ENCODE data around the gene ZNF512B. TPM values are rescaled to one million over a fixed set of nuclear protein-coding genes. Genes with fewer than 3 reads are reported as not detected.
A peak's percentile ranks its signal among the peaks of the same experiment; 100 is the strongest.

ZNF512B gene
- total RNA-seq, 2 donors from 2014 or later: 11.7 to 14.5 TPM

GRCh38 chr20:63957004-63957689 is 12.6 kb downstream of the ZNF512B start:
- intact Hi-C loops (cut with DNase I): no loop called here
- ATAC-seq: peak; percentile 53 to 71
- DNase-seq: peak; percentile 77

DNA sequence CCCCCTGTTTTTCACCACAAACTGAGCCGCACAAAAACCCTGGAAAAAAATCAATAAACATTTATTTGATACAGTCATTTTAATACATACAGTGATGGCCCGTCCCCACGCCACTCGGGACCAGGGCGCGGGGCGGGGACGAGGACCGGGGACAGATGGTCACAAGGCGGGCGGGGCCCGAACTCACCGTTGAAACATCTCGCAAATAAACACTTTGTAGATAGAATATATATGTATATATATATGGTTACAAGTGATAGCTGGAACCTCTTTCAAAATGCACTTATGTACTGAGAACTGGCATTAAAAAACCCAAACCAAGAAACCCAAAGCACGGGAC is 13.1 kb downstream of the ZNF512B start:
- DNase-seq (no peak), ATAC-seq (no peak)
- intact Hi-C loops (cut with DNase I): no loop called here

GRCh38 chr20:63955827-63956663 is 13.7 kb downstream of the ZNF512B start, which contains the start of gene UCKL1:
Gene UCKL1 (minus strand): TSS chr20:63956416. CDS start chr20:63956372, 44 bp downstream.
- intact Hi-C loops (cut with DNase I): no loop called here
- peak; percentile 95 for DNase-seq
- peak; percentile 86 to 88 for ATAC-seq

DNA sequence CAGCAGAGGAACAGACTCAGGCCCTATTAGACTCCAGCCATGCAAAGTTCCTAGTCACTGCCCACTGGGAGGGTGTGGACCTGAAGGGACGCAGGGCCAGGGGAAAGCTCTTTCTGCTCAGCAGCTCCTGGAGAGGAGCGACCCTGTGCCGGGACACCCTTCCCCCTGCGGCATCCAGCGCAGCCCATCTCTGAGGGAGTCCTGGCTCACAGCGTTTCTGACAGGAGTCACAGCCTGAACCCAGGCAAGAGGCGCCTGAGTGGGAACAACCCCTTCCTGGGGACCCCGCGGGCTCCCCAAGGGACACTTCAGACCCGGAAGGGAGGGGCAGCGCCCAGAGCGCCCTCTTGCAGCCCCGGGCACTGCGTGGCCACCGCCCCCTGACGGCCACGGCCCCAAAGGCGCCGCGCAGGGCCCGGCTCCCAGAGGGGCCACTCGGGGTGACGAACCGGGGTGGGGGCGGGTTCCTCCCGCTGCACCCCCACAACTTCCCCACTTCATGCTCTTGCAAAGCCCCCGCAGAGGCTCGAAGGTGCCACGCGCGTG is 14.4 kb downstream of the ZNF512B start:
- intact Hi-C loops (cut with DNase I): no loop called here
- ATAC-seq: peak; percentile 24 to 32
- DNase-seq: peak; percentile 62

- ATAC-seq (no peak), DNase-seq (no peak)
- intact Hi-C loops (cut with DNase I): no loop called here
Observed at GRCh38 chr20:63953764-63954429, 15.8 kb downstream of the ZNF512B start.

GRCh38 chr20:63952769-63953168 is 17.0 kb downstream of the ZNF512B start:
- no peak for DNase-seq
- intact Hi-C loops (cut with DNase I): no loop called here
- ATAC-seq: no peak

- DNase-seq: no peak
- ATAC-seq: no peak
- intact Hi-C loops (cut with DNase I): no loop called here
Observed at GRCh38 chr20:63952210-63952535, 17.6 kb downstream of the ZNF512B start.

DNA sequence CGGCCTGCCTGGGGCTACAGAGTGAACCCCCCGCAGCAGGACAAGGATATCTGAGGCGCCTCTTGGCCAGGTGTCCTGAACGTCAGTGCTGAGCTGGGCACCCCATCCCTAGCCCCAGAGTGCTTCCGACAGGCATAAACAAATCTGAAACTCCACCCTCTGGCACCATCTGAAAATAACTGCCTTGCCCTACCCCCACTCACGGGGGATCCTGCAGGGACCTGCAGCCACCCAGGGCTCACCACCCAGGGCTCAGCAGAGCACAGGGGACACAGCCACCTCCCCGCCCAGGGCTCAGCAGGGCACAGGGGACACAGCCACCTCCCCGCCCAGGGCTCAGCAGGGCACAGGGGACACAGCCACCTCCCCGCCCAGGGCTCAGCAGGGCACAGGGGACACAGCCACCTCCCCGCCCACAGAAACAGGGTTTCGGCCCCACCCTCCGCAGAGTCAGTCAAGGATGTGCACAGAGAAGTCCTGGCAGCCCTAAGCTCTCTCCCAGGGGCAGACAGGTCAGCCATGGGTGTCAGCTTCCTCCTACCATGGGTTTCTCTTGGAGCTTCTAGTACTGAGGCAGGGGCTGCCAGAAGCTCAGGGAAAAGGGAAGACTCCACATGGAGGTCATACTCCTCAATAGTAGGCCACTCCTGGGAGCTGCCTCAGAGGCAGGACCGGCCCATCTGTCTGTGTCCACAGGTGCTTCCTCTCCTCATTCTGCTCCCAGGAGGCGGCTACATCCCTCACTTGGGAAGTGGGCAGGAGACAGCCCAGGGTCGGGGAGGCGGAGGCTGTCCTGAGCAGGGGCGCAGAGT is 18.1 kb downstream of the ZNF512B start:
- ATAC-seq (peak in 1 of 2 donors; percentile 4), DNase-seq (no peak)
- intact Hi-C loops (cut with DNase I): no loop called here

DNA sequence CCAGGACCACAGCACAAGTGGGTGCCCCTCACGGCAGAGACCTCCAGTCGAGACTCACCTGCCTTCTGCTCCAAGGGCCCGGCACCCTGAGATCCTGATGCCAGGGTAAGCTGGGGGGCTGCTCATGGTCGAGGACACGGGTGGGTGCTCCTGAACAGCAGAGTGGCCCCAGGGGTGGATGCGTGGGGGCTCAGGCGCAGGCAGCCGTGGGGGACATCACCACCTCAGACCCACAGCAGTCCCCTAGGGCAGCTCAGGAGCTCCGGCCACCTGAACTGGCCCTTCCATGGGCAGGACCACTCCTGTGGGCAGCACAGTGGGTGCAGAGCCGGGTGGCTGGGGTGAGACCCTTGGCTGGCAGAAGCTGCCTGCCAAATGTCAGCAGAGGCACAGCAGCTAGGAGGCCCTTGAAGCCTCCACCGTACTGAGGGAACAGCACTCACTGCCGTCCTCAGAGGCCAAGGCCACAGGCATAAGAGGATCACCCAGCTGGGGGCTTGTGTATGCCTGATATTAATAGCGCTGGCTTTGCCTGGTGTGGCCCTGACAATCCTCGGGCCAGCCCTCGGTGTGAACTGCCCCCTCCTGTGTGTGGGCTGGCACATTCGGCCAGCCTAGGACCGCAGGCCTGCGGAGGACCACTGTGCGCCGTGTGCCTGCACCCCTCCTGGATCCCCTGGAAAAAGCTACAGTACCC is 18.9 kb downstream of the ZNF512B start:
- no peak for DNase-seq
- intact Hi-C loops (cut with DNase I): no loop called here
- ATAC-seq: peak; percentile 3 to 36

DNA sequence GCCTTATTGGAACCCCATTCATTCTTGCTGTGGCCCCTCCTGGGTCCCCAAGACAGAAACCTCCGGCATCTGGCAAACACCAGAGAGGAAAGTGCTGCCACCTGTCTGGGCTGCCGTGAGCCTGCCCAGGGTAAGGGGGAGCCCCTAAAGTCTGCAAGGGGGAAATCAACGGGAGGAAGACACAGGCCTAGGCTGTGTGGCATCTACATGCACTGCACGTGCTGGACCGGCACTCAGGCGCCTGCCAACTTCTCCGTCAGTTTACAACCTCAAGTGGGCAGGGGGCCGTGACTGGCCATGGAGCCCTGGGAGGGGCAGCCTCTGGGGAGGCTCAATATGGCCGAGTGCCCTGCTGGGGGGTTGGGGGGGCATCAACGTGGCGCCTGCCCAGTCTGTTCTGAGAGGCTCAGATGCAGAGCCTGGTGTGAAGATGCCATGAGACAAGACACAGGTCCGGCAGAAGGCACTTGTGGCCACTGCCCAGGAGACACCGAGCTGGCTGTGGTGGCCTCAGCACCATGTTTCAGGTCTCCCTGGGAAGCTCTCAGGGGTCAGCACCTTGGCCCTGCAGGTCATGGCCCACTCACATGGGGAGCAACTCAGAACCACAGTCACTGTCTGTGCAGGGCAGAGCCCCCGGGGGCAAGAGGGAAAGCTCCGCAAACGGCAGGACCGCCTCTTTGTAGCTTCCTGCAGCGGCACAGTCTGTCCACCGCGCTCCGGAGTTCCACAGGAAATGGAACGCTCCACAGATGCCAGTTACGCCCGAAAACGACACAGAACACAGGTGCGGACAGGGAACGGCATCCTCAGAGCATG is 21.9 kb downstream of the ZNF512B start:
- DNase-seq (no peak), ATAC-seq (no peak)
- intact Hi-C loops (cut with DNase I): no loop called here

DNA sequence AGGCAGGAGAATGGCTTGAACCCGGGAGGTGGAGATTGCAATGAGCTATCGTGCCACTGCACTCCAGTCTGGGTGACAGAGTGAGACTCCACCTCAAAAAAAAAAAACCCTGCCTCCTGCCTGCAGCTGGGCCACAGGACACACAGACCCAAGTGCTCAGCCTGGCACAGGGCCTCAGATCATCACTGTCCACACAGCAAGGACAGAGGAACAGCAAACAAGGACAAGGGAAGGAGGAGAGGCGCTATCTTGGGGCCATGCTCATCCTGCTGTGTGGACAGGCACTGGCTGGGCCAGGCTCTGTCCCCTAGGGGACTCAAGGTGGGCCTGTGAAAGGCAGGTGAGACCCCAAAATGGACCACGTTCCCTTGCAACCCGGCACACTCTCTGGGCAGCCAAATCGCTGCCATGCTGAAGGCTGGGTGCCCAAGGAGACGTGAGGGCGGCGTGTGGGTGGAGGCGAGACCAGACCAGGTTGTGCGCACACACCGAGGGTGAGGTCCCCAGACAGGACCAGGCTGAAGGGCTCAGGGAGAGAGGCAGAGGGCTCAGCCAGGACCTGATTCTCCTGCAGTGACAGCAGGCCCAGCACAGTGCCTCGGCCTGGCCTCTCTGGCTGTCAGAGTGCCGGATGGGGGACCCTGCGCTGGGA is 22.6 kb downstream of the ZNF512B start:
- peak; percentile 55 for DNase-seq
- intact Hi-C loops (cut with DNase I): no loop called here

DNA sequence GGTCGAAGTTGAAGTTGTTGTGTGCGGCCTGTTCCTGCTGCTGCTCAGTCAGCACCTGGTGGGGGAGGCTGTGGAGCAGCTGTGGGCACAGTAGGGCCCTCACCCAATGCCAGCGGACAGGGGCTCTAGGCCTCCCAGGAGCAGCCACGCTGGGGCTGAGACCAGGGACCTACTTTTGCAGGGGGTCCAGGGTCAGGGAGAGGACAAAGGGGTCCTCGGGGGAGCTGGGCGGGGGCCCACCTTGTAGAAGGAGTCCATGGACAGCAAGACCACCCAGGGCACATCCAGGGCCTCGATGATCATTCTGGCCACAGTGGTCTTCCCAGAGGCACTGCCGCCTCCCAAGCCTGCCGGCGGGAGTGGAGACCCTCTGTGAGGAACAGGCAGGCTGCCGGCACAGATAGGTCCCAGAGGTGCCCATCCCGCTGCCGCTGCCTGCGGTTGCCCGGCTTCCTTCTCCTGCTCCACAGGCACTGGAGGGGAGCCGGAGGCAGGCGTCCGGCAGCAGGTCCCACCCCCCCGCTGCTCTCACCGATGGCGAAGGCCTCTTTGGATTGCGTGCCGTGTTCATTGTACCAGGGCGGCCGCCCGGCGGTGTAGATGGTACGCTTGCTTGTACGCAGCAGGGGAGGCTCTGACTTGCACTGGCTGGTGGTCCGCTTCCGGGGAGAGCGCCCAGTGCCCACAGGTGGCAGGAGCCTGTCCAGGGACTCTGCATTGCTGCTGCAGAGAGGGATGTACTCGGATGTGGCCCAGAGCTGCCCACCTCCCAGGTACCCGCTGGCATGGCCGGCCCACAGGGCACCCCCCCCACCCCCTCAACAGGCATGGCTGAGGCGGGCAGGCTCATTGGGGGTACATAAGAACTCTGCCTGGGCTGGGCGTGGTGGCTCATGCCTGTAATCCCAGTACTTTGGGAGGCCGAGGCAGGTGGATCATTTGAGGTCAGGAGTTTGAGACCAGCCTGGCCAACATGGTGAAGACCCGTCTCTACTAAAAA is 23.5 kb downstream of the ZNF512B start:
- ATAC-seq: no peak

More for the DNA sequence above, 22.6 kb downstream of the ZNF512B start:
- ATAC-seq: peak in 1 of 2 donors; percentile 4

GRCh38 chr20:63945031-63945658 is 24.6 kb downstream of the ZNF512B start:
- intact Hi-C loops (cut with DNase I): no loop called here
- no peak for DNase-seq
- ATAC-seq: no peak

More for the DNA sequence above, 23.5 kb downstream of the ZNF512B start:
- intact Hi-C loops (cut with DNase I): no loop called here
- DNase-seq: no peak

GRCh38 chr20:63944078-63944941 is 25.4 kb downstream of the ZNF512B start:
- intact Hi-C loops (cut with DNase I): no loop called here
- DNase-seq (no peak), ATAC-seq (no peak)

DNA sequence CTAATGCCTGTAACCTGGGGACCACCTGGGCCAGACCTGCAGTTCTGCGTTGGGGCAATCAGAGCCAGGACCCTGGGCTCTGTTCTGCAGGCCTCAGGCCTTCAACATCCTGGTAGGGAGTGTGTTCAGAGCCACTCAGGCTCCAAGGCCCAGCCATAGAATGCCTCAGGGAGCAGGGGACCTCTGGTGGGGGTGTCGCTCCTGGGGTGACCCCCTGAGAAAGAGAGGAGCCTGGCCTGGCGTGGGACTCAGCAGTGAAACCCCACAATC is 26.0 kb downstream of the ZNF512B start:
- intact Hi-C loops (cut with DNase I): no loop called here
- ATAC-seq: no peak
- DNase-seq: no peak

All from left cardiac atrium (tissue), 4 donors.